Activated CD8-positive, alpha-beta memory T cell treated with anti-CD3 and anti-CD28 coated beads, Interleukin-2, amount 10 ng/mL, durations not matched to agents 7 days and 5 days (primary cell): ENCODE results near the gene ATG9A. TPM values are rescaled to one million over a fixed set of nuclear protein-coding genes. Genes with fewer than 3 reads are reported as not detected.

Experiments used
- ATAC-seq: fragments of 150-1000 bp; cut with Tn5 transposase; one replicate; pipeline ENCODE4 v1.10.0; 2021; ENCODE audit warnings: moderate library complexity
- CTCF ChIA-PET: fragments of 350-600 bp; sonication (Branson Sonifier 250); formaldehyde crosslinking; loops from one replicate; lab custom pipeline; 2021; ENCODE audit warnings: antibody characterized with exemption; lab: Charles Lee
- DNase-seq: peaks from one replicate; pipeline ENCODE4 v3.0.0-alpha.2; 2020
- H3K27ac Mint-ChIP-seq: one replicate; pipeline ENCODE4 v1.8.0; 2021; ENCODE audit warnings: mild to moderate bottlenecking, mixed read lengths
- H3K27me3 Mint-ChIP-seq: one replicate; pipeline ENCODE4 v1.8.0; 2021; ENCODE audit warnings: mixed read lengths
- H3K36me3 Mint-ChIP-seq: one replicate; pipeline ENCODE4 v1.8.0; 2021; ENCODE audit warnings: mild to moderate bottlenecking, mixed read lengths
- H3K4me1 Mint-ChIP-seq: one replicate; pipeline ENCODE4 v1.8.0; 2021; ENCODE audit warnings: mixed read lengths
- H3K4me3 Mint-ChIP-seq: one replicate; pipeline ENCODE4 v1.8.0; 2021; ENCODE audit warnings: mild to moderate bottlenecking, moderate library complexity, mixed read lengths
- H3K9me3 Mint-ChIP-seq: one replicate; pipeline ENCODE4 v1.8.0; 2022; ENCODE audit warnings: low read depth, mixed read lengths
- total RNA-seq, 2 experiments: library from RNA; stranded (reverse); gene quantifications; one replicate each; pipeline ENCODE4 v1.2.3, GENCODE V29; 2021

Gene ATG9A
- total RNA-seq, 2 experiments from 2014 or later, result 56.6 to 60.7 TPM

GRCh38 chr2:219183151-219183772, 46.2 kb downstream of the ATG9A start:
- Mint-ChIP-seq H3K36me3 (peaks cover 48% of the 10 kb centered on the region), H3K9me3 (no peaks in the 10 kb centered on the region), H3K27me3 (no peaks in the 10 kb centered on the region), H3K4me3 (no peak overlapping the region), H3K4me1 (peaks cover 58% of the 10 kb centered on the region), H3K27ac (peak overlapping the region; percentile 81)
- DNase-seq (no peak), ATAC-seq (no peak)
- CTCF ChIA-PET, result interaction anchor here (0.8 to 3.6 kb wide), 6 partner anchors 10 to 112 kb away, joined by 4 to 14 read pairs (median 8); partner anchors contain the start of gene ZFAND2B

GRCh38 chr2:219182331-219183150, 46.9 kb downstream of the ATG9A start:
- no peak overlapping the region for H3K4me3 Mint-ChIP-seq
- CTCF ChIA-PET, result interaction anchor here (0.8 to 3.7 kb wide), 10 partner anchors 11 to 112 kb away, joined by 3 to 16 read pairs (median 6); partner anchors contain the start of gene ZFAND2B
- no peaks in the 10 kb centered on the region for H3K9me3 Mint-ChIP-seq
- H3K4me1 Mint-ChIP-seq, result peaks cover 60% of the 10 kb centered on the region
- H3K27ac Mint-ChIP-seq, result peak overlapping the region; percentile 81
- no peak for ATAC-seq
- DNase-seq, result peak; percentile 62
- H3K36me3 Mint-ChIP-seq, result peaks cover 49% of the 10 kb centered on the region
- no peaks in the 10 kb centered on the region for H3K27me3 Mint-ChIP-seq

- CTCF ChIA-PET, result interaction anchor here (0.8 to 3.7 kb wide), 11 partner anchors 10 to 113 kb away, joined by 3 to 16 read pairs (median 7); partner anchors contain the start of genes DNAJB2 and ZFAND2B
- Mint-ChIP-seq H3K4me3 (peak overlapping the region; percentile 13), H3K27me3 (no peaks in the 10 kb centered on the region), H3K36me3 (peaks cover 47% of the 10 kb centered on the region), H3K27ac (peak overlapping the region; percentile 81), H3K4me1 (peaks cover 55% of the 10 kb centered on the region), H3K9me3 (no peaks in the 10 kb centered on the region)
- ATAC-seq, result no peak
- DNase-seq, result no peak
These were observed 47.9 kb downstream of the ATG9A start for GRCh38 chr2:219181531-219181930.

- Mint-ChIP-seq H3K4me1 (peaks cover 56% of the 10 kb centered on the region), H3K27me3 (no peaks in the 10 kb centered on the region), H3K36me3 (peaks cover 47% of the 10 kb centered on the region), H3K4me3 (no peak overlapping the region), H3K27ac (peak overlapping the region; percentile 81), H3K9me3 (no peaks in the 10 kb centered on the region)
- CTCF ChIA-PET, result interaction anchor here (0.8 to 3.7 kb wide), 9 partner anchors 9 to 114 kb away, joined by 3 to 16 read pairs (median 8); partner anchors contain the start of genes DNAJB2 and ZFAND2B
- DNase-seq (no peak), ATAC-seq (no peak)
These were observed 48.5 kb downstream of the ATG9A start for GRCh38 chr2:219180961-219181360.

GRCh38 chr2:219179601-219180465, 49.6 kb downstream of the ATG9A start:
- peak overlapping the region; percentile 78 for H3K27ac Mint-ChIP-seq
- H3K36me3 Mint-ChIP-seq, result peaks cover 44% of the 10 kb centered on the region
- H3K27me3 Mint-ChIP-seq, result no peaks in the 10 kb centered on the region
- H3K4me3 Mint-ChIP-seq, result peak overlapping the region; percentile 79
- H3K9me3 Mint-ChIP-seq, result no peaks in the 10 kb centered on the region
- CTCF ChIA-PET, result interaction anchor here (1.2 to 3.7 kb wide), 7 partner anchors 13 to 115 kb away, joined by 3 to 16 read pairs (median 6); partner anchors contain the start of gene DNAJB2
- ATAC-seq (no peak), DNase-seq (no peak)
- peaks cover 66% of the 10 kb centered on the region for H3K4me1 Mint-ChIP-seq

GRCh38 chr2:219178377-219179175, 50.9 kb downstream of the ATG9A start:
- H3K27me3 Mint-ChIP-seq, result no peaks in the 10 kb centered on the region
- H3K36me3 Mint-ChIP-seq, result peaks cover 45% of the 10 kb centered on the region
- H3K9me3 Mint-ChIP-seq, result no peaks in the 10 kb centered on the region
- H3K4me3 Mint-ChIP-seq, result peak overlapping the region; percentile 79
- H3K4me1 Mint-ChIP-seq, result peaks cover 73% of the 10 kb centered on the region
- H3K27ac Mint-ChIP-seq, result peak overlapping the region; percentile 78
- CTCF ChIA-PET, result interaction anchor here (1.3 to 3.7 kb wide), 4 partner anchors 15 to 116 kb away, joined by 5 to 16 read pairs (median 6); no protein-coding TSS in a partner anchor
- peak; percentile 63 for DNase-seq
- ATAC-seq, result peak; percentile 5

- Mint-ChIP-seq H3K27ac (peak within 1 kb of the TSS; percentile 99), H3K9me3 (no peaks in the 10 kb centered on the region), H3K4me1 (peaks cover 66% of the 10 kb centered on the region), H3K36me3 (peaks cover 44% of the 10 kb centered on the region), H3K4me3 (peak within 1 kb of the TSS; percentile 79), H3K27me3 (no peaks in the 10 kb centered on the region)
- CTCF ChIA-PET, result interaction anchor here (2.5 to 4.8 kb wide), 4 partner anchors 29 to 116 kb away, joined by 13 to 42 read pairs (median 26); partner anchors contain the start of gene ZFAND2B
- peak; percentile 54 for ATAC-seq
- DNase-seq, result peak; percentile 86
These were observed 51.7 kb downstream of the ATG9A start, which contains the start of gene RETREG2 for GRCh38 chr2:219177552-219178376. TSS of gene RETREG2 (plus strand) at chr2:219178275. CDS start at chr2:219178353, 78 bp downstream.

GRCh38 chr2:219176818-219177551, 52.5 kb downstream of the ATG9A start, which contains the start of gene CNPPD1:
TSS of gene CNPPD1 (minus strand) at chr2:219176925. CDS start at chr2:219176828, 97 bp downstream.
- Mint-ChIP-seq H3K36me3 (peaks cover 47% of the 10 kb centered on the region), H3K27ac (peak within 1 kb of the TSS; percentile 99), H3K4me3 (peak within 1 kb of the TSS; percentile 79), H3K27me3 (no peaks in the 10 kb centered on the region), H3K9me3 (no peaks in the 10 kb centered on the region), H3K4me1 (peaks cover 58% of the 10 kb centered on the region)
- CTCF ChIA-PET, result interaction anchor here (0.7 to 8.2 kb wide), 20 partner anchors 11 to 279 kb away, joined by 3 to 75 read pairs (median 4); partner anchors contain the start of genes ANKZF1, ATG9A, DNPEP and NHEJ1
- ATAC-seq (peak; percentile 84), DNase-seq (peak; percentile 91)

- peak; percentile 29 for ATAC-seq
- DNase-seq, result peak; percentile 57
- H3K9me3 Mint-ChIP-seq, result no peaks in the 10 kb centered on the region
- H3K27ac Mint-ChIP-seq, result peak overlapping the region; percentile 81
- peak overlapping the region; percentile 79 for H3K4me3 Mint-ChIP-seq
- CTCF ChIA-PET, result interaction anchor here (0.6 to 8.2 kb wide), 25 partner anchors 10 to 409 kb away, joined by 3 to 75 read pairs (median 4); partner anchors contain the start of genes ANKZF1, ATG9A, DNAJB2 and DNPEP
- peaks cover 51% of the 10 kb centered on the region for H3K4me1 Mint-ChIP-seq
- H3K27me3 Mint-ChIP-seq, result no peaks in the 10 kb centered on the region
- peaks cover 46% of the 10 kb centered on the region for H3K36me3 Mint-ChIP-seq
These were observed 53.3 kb downstream of the ATG9A start for GRCh38 chr2:219175928-219176817.

- H3K27ac Mint-ChIP-seq, result peak overlapping the region; percentile 81
- H3K36me3 Mint-ChIP-seq, result peaks cover 39% of the 10 kb centered on the region
- ATAC-seq (no peak), DNase-seq (no peak)
- CTCF ChIA-PET, result interaction anchor here (0.6 to 8.2 kb wide), 22 partner anchors 9 to 410 kb away, joined by 3 to 75 read pairs (median 4); partner anchors contain the start of genes ANKZF1, ATG9A, DNAJB2 and DNPEP
- H3K9me3 Mint-ChIP-seq, result no peaks in the 10 kb centered on the region
- H3K4me1 Mint-ChIP-seq, result peaks cover 49% of the 10 kb centered on the region
- H3K27me3 Mint-ChIP-seq, result no peaks in the 10 kb centered on the region
- H3K4me3 Mint-ChIP-seq, result peak overlapping the region; percentile 79
These were observed 54.0 kb downstream of the ATG9A start for GRCh38 chr2:219175486-219175885.
